ENCODE measurements around the gene PREX1.

Gene PREX1

DNA sequence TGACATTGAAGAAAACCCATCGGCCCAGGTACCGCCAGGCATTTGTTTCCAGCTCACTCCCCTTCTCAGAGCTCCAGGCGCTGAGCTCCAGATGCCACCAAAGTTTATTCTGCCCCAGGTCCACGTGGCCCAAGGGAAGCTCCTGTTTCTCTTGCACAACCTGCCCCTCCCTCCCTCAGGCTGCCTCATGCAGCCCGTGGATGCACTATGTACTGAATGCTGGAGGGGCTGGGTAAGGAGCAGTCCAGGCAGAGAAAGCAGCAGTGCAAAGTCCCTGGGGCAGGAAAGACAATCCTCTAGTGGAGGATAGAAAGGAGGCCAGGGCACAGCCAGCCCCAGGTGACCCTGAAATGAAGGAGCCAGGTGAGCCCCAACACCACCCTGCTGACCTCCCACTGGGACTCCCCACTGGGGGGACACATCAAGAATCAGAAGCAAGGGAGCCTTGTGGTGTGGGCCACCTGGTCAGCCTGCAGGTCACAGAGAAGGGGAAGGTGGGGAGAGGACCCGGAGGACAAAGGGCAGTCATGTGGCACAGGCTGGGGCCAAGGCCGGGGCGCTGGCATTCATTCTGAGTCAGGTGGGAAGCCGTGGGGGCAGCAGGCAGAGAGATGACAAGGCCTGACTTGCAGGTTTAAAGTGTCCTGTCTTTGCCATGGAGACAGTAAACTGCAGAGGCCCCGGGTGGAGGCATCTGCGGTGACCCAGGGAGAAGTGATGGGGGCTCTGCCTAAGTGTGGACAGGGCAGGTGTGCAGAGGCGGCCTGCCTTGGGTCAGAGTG is 230.1 kb downstream of the PREX1 start:
- no peak for DNase-seq

DNA sequence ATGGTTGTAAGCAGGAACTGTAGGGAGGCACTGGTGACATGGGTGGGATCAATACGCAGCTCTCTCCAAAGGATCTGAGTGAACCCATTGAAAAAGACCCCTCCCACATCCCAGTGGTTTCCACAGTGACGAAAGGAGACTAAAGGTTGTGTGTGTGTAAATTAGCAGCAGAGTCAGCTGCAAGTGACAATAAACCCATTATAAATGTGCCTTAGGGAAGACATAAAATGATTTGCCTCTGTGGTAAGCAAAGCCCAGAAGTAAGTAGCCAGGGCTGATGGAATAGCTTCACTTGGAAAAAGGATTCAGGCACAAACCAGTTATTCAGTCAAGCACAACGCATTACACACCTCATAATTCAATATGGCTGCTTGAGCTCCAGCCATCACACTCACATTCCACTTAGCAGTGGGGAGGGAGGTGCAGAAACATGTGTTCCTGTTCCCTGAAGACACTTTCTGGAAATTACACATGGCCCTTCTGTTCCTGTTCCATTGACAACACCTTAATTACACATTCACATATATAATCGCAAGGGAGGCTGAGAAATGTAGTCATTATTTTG is 231.4 kb downstream of the PREX1 start:
- DNase-seq = no peak

DNA sequence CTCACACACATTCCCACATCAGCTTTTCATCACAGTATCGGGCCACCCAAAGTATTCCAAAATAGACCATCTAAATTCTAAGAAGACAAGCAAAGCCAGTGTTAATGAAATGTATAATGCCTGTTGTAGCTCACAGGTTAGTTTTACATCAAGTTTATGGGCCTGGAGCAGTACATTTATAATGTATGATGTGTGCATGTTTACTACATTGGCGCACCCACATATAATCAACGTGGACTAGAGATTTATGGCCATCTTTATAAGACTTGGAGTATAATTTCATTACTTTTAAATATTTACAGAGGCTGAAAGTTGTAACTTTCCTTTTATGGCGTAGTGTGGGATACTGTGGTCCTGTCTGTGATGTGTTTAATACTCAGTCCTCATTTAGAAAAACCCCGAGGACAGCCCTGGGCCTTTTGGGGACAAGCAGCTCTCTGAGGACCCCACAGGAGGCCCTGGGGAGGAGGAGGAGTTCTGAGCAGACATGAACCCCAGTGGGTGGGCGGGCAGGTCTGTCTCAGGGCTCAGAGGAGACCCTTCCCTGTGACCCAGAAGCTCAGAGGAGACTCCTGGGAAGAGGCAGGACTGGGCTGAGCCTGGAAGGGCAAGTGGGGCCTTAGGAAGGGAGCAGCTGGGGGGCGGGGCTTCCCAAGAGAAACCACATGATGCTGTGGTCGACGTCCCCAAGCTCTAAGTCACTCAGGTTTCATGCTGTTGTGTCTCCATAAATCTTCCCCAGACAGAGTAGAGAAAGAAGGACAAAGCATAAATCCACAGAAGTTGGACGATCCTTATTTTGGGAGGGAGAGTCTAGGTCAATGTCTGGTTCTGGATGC is 232.1 kb downstream of the PREX1 start:
- DNase-seq = no peak

GRCh38 chr20:48594533-48594932 is 233.3 kb downstream of the PREX1 start:
- DNase-seq = no peak

- no peak for DNase-seq
Measured at GRCh38 chr20:48592107-48592940, 235.5 kb downstream of the PREX1 start.

- no peak for DNase-seq
Measured at GRCh38 chr20:48586730-48587129, 241.1 kb downstream of the PREX1 start.

- no peak for DNase-seq
Measured at GRCh38 chr20:48585061-48585870, 242.5 kb downstream of the PREX1 start.

- DNase-seq = no peak
Measured at GRCh38 chr20:48584391-48585060, 243.3 kb downstream of the PREX1 start.

DNA sequence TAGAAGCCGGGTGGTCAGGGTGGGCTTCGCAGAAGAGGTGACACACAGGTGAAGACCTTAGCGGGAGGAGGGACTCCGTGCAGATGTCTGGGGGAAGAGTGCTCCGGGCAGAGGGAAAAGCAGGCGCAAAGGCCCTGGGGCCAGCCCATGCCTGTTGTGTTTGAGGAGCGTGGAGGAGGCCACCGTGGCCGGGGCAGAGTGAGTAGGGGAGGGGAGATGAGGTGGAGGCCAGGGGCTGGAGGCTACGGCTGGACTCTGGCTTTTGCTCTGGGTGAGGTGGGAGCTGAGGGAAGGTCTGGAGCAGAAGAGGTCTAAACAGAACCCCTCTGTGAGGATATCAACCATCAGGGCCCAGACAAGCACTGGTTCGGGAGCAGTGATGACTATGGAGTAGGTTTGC is 244.0 kb downstream of the PREX1 start:
- DNase-seq = no peak

DNA sequence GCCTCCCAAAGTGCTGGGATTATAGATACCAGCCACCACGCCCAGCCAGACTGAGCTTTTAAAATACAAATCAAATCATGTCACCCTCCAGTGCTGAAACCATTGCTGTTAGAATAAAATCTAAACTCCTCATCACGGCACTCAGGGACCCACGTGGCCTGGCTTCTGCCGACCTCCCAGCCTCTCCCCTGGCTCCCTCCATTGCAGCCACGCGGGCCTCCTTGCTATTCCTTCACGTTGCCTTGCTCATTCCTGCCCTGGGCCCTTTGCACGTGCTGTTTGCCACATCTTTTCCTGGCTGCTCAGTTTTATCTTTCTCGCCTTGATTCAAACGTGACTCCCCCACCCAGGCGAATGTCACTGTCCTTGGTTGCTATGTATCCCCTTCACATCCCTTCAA is 244.6 kb downstream of the PREX1 start:
- no peak for DNase-seq

- DNase-seq = no peak
Measured at GRCh38 chr20:48582673-48582985, 245.2 kb downstream of the PREX1 start.

DNA sequence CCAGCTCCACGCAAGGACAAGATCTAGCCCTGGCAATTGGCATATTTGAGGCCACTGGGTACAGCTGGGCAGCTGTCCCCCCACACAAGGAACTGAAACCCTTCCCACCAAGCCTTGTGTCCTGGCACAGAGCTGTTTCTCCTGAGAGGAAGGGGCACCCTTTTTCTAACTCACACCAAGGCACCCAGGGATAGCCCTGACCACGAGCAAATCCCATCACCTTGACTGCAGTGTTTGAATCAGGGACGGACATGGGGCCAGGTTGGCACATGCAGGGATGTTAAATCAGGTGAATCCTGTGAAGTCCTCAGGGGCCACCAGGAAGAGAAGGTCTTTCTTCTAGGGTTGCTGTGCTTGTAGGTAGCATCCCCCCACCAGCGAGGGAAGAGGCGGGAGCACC is 246.6 kb downstream of the PREX1 start:
- no peak for DNase-seq

DNA sequence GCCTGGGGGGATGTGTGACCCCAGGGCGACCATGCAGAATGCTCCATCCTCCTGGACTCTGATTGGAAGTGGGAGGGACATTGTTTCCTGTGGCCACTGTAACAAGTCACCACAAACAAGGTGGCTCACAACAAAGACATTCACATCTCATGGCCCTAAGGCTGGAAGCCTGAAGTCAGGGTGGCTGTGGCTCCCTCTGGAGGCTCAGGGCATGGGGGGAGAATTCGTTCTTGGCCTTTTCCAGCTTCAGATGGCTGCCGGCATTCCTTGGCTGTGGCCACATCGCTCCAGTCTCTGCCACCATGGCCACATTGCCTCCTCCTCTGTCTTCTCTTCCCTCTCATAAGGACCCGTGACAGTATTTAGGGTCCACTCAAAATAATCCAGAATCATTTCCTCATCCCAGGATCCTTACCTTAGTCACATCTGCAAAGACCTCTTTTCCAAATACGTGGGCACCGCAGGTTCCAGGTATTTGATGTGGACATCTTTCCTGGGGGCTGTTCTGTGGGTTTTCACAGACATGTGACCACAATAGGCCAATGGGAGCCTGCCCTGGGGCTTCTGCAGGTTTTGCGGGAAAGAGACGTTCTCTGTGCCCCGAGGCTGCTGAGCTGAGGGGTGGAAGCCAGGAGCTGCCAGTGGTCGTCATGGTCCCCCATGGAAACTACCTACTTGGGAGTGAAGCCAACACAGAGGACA is 249.3 kb downstream of the PREX1 start:
- no peak for DNase-seq

GRCh38 chr20:48577557-48577956 is 250.2 kb downstream of the PREX1 start:
- DNase-seq = no peak

GRCh38 chr20:48574383-48574782 is 253.4 kb downstream of the PREX1 start:
- DNase-seq = no peak
